ENCODE results near the gene ECE2.

ECE2 gene

GRCh38 chr3:184335291-184335660 lies 59.5 kb downstream of the ECE2 start:
- H2BK120ac ChIP-seq (ENCODE audit: low read depth, low read length), result no peak overlapping the region
- H3K23ac ChIP-seq (ENCODE audit: low read length in 2 of 2), result no peak overlapping the region
- H3K27ac ChIP-seq (ENCODE audit: low read length, poor library complexity, severe bottlenecking), result peak overlapping the region; percentile 78
- peaks cover 22% of the 10 kb centered on the region for H3K79me1 ChIP-seq (replicated peaks; ENCODE audit: low read length, poor library complexity, severe bottlenecking)
- H2BK5ac ChIP-seq (ENCODE audit: low read depth, low read length, poor library complexity, severe bottlenecking), result no peak overlapping the region
- H3K4me2 ChIP-seq (ENCODE audit: low read length, poor library complexity, severe bottlenecking), result peak overlapping the region; percentile 72
- no peak for DNase-seq
- peak overlapping the region in 1 of 2 experiments; percentile 71 for H3K18ac ChIP-seq (ENCODE audit: low read depth in 1 of 2, low read length in 2 of 2)
- no peaks in the 10 kb centered on the region for H3K27me3 ChIP-seq (ENCODE audit: control insufficient read depth in 1 of 2, insufficient read depth in 1 of 2, low read length in 2 of 2)
- peak overlapping the region; percentile 90 for H3K9ac ChIP-seq (ENCODE audit: low read length)
- no peak overlapping the region for H2AFZ ChIP-seq (ENCODE audit: low read depth, low read length)
- peak overlapping the region; percentile 3 for H2AK5ac ChIP-seq (ENCODE audit: low read length, severe bottlenecking)
- H3K9me3 ChIP-seq (ENCODE audit: control insufficient read depth, low read length), result no peaks in the 10 kb centered on the region
- peaks cover 52% of the 10 kb centered on the region for H3K4me1 ChIP-seq (ENCODE audit: control insufficient read depth, insufficient read depth, low read depth, low read length)
- H4K8ac ChIP-seq (ENCODE audit: low read length), result no peak overlapping the region
- no peak overlapping the region for H4K91ac ChIP-seq (ENCODE audit: low read length)
- H3K36me3 ChIP-seq (ENCODE audit: control insufficient read depth in 1 of 2, insufficient read depth in 2 of 2, low read depth in 1 of 2, low read length in 2 of 2), result peaks cover 46 to 52% of the 10 kb centered on the region in 2 experiments
- peak overlapping the region in 1 of 2 experiments; percentile 86 for H3K4me3 ChIP-seq (ENCODE audit: insufficient read depth in 1 of 2, low read depth in 1 of 2, low read length in 2 of 2)
- WGBS, result 28% methylated on average over 2 of the region's 4 CpGs
- H2BK15ac ChIP-seq (ENCODE audit: low read depth, poor library complexity, severe bottlenecking), result no peak overlapping the region
- peak overlapping the region in 1 of 2 experiments; percentile 35 for H3K4ac ChIP-seq (ENCODE audit: low read depth in 1 of 2, low read length in 2 of 2)
- H2BK12ac ChIP-seq (ENCODE audit: low read length in 2 of 2), result peak overlapping the region in 1 of 2 experiments; percentile 21
- no peak overlapping the region for H3K14ac ChIP-seq (ENCODE audit: low read length in 2 of 2)

- Histone ChIP-seq H3K9me3 (ENCODE audit: control insufficient read depth, low read length) (no peaks in the 10 kb centered on the region), H3K4ac (ENCODE audit: low read depth in 1 of 2, low read length in 2 of 2) (peak overlapping the region; percentile 54 to 71), H3K79me1 (replicated peaks; ENCODE audit: low read length, poor library complexity, severe bottlenecking) (peaks cover 23% of the 10 kb centered on the region), H2AFZ (ENCODE audit: low read depth, low read length) (no peak overlapping the region), H3K36me3 (ENCODE audit: control insufficient read depth in 1 of 2, insufficient read depth in 2 of 2, low read depth in 1 of 2, low read length in 2 of 2) (peaks cover 45 to 46% of the 10 kb centered on the region in 2 experiments), H3K27me3 (ENCODE audit: control insufficient read depth in 1 of 2, insufficient read depth in 1 of 2, low read length in 2 of 2) (no peaks in the 10 kb centered on the region), H2BK12ac (ENCODE audit: low read length in 2 of 2) (peak overlapping the region; percentile 31 to 76), H3K4me1 (ENCODE audit: control insufficient read depth, insufficient read depth, low read depth, low read length) (peaks cover 52% of the 10 kb centered on the region), H2BK15ac (ENCODE audit: low read depth, poor library complexity, severe bottlenecking) (no peak overlapping the region), H3K9ac (ENCODE audit: low read length) (peak overlapping the region; percentile 90), H3K18ac (ENCODE audit: low read depth in 1 of 2, low read length in 2 of 2) (peak overlapping the region; percentile 52 to 96), H4K8ac (ENCODE audit: low read length) (peak overlapping the region; percentile 77), H3K27ac (ENCODE audit: low read length, poor library complexity, severe bottlenecking) (peak overlapping the region; percentile 78), H3K4me3 (ENCODE audit: insufficient read depth in 1 of 2, low read depth in 1 of 2, low read length in 2 of 2) (peak overlapping the region; percentile 71 to 86), H4K91ac (ENCODE audit: low read length) (peak overlapping the region; percentile 89), H3K23ac (ENCODE audit: low read length in 2 of 2) (peak overlapping the region in 1 of 2 experiments; percentile 70), H2BK120ac (ENCODE audit: low read depth, low read length) (peak overlapping the region; percentile 8), H2AK5ac (ENCODE audit: low read length, severe bottlenecking) (peak overlapping the region; percentile 42), H3K4me2 (ENCODE audit: low read length, poor library complexity, severe bottlenecking) (peak overlapping the region; percentile 72), H2BK5ac (ENCODE audit: low read depth, low read length, poor library complexity, severe bottlenecking) (peak overlapping the region; percentile 90), H3K14ac (ENCODE audit: low read length in 2 of 2) (peak overlapping the region in 1 of 2 experiments; percentile 92)
- peak; percentile 81 for DNase-seq
- 3% methylated on average over 39 of the region's 77 CpGs for WGBS
Observed at GRCh38 chr3:184335661-184336546, 60.1 kb downstream of the ECE2 start.

GRCh38 chr3:184336547-184337398 lies 61.0 kb downstream of the ECE2 start:
- peak; percentile 68 for DNase-seq
- Histone ChIP-seq H4K91ac (ENCODE audit: low read length) (no peak overlapping the region), H2BK120ac (ENCODE audit: low read depth, low read length) (no peak overlapping the region), H4K8ac (ENCODE audit: low read length) (peak overlapping the region; percentile 57), H3K27me3 (ENCODE audit: control insufficient read depth in 1 of 2, insufficient read depth in 1 of 2, low read length in 2 of 2) (no peaks in the 10 kb centered on the region), H2AFZ (ENCODE audit: low read depth, low read length) (no peak overlapping the region), H3K4me1 (ENCODE audit: control insufficient read depth, insufficient read depth, low read depth, low read length) (peaks cover 50% of the 10 kb centered on the region), H3K14ac (ENCODE audit: low read length in 2 of 2) (peak overlapping the region in 1 of 2 experiments; percentile 92), H2BK5ac (ENCODE audit: low read depth, low read length, poor library complexity, severe bottlenecking) (no peak overlapping the region), H3K23ac (ENCODE audit: low read length in 2 of 2) (no peak overlapping the region), H3K4me2 (ENCODE audit: low read length, poor library complexity, severe bottlenecking) (peak overlapping the region; percentile 72), H2BK15ac (ENCODE audit: low read depth, poor library complexity, severe bottlenecking) (no peak overlapping the region), H3K4ac (ENCODE audit: low read depth in 1 of 2, low read length in 2 of 2) (peak overlapping the region; percentile 25 to 71), H2BK12ac (ENCODE audit: low read length in 2 of 2) (peak overlapping the region; percentile 31 to 76), H3K9me3 (ENCODE audit: control insufficient read depth, low read length) (no peaks in the 10 kb centered on the region), H3K4me3 (ENCODE audit: insufficient read depth in 1 of 2, low read depth in 1 of 2, low read length in 2 of 2) (peak overlapping the region; percentile 71 to 86), H3K9ac (ENCODE audit: low read length) (peak overlapping the region; percentile 90), H3K27ac (ENCODE audit: low read length, poor library complexity, severe bottlenecking) (peak overlapping the region; percentile 49), H3K36me3 (ENCODE audit: control insufficient read depth in 1 of 2, insufficient read depth in 2 of 2, low read depth in 1 of 2, low read length in 2 of 2) (peaks cover 43 to 44% of the 10 kb centered on the region in 2 experiments), H3K79me1 (replicated peaks; ENCODE audit: low read length, poor library complexity, severe bottlenecking) (peaks cover 29% of the 10 kb centered on the region), H2AK5ac (ENCODE audit: low read length, severe bottlenecking) (peak overlapping the region; percentile 42), H3K18ac (ENCODE audit: low read depth in 1 of 2, low read length in 2 of 2) (peak overlapping the region in 1 of 2 experiments; percentile 96)
- 52% methylated on average over 17 of the region's 17 CpGs for WGBS
